NCI-H748 treated with DMSO at 0.1 percent for 48 hours (cell line): ENCODE results near the gene ERAP2.

Source experiments
- DNase-seq: peaks from one replicate; lab custom pipeline; 2025; lab: John Stamatoyannopoulos, UW

The ERAP2 gene

GRCh38 chr5:96962540-96962991, 86.3 kb downstream of the ERAP2 start:
- no peak for DNase-seq

GRCh38 chr5:96963267-96963666, 87.0 kb downstream of the ERAP2 start:
- no peak for DNase-seq

GRCh38 chr5:96966801-96967200, 90.5 kb downstream of the ERAP2 start:
- no peak for DNase-seq

- DNase-seq, result no peak
Observed at GRCh38 chr5:96967400-96967799, 91.1 kb downstream of the ERAP2 start.

- DNase-seq, result no peak
Observed at GRCh38 chr5:96968074-96968473, 91.8 kb downstream of the ERAP2 start.

- no peak for DNase-seq
Observed at GRCh38 chr5:96968614-96969013, 92.3 kb downstream of the ERAP2 start.
